Smooth muscle cell (in vitro differentiated cells): ENCODE results near the gene PARD3. TPM values are rescaled to one million over a fixed set of nuclear protein-coding genes. Genes with fewer than 3 reads are reported as not detected.
A peak's percentile ranks its signal among the peaks of the same experiment; 100 is the strongest.

Experiments
- DNase-seq: peaks from one replicate; lab custom pipeline; 2025; ENCODE audit not compliant: unreplicated experiment; lab: John Stamatoyannopoulos, UW
- H2AFZ ChIP-seq: fragments of 200-600 bp; sonication (generic); 2 replicates; pipeline ENCODE4 v1.6.0; 2016; ENCODE audit warnings: antibody characterized with exemption, low read depth, mild to moderate bottlenecking
- H3F3A ChIP-seq: fragments of 200-600 bp; sonication (generic); 2 replicates; pipeline ENCODE4 v1.6.0; 2017; ENCODE audit warnings: antibody characterized with exemption, low read depth
- H3K27ac ChIP-seq: fragments of 200-600 bp; sonication (generic); 2 replicates; pipeline ENCODE4 v1.5.1; 2016; ENCODE audit warnings: low read depth, mild to moderate bottlenecking
- H3K27me3 ChIP-seq: fragments of 200-600 bp; sonication (generic); 2 replicates; pipeline ENCODE4 v1.6.1; 2016; ENCODE audit warnings: low read depth, mild to moderate bottlenecking
- H3K36me3 ChIP-seq: fragments of 200-600 bp; sonication (generic); 2 replicates; pipeline ENCODE4 v1.5.1; 2016; ENCODE audit warnings: low read depth
- H3K4me1 ChIP-seq: fragments of 200-600 bp; sonication (generic); 2 replicates; pipeline ENCODE4 v1.5.1; 2016; ENCODE audit warnings: low read depth
- H3K4me2 ChIP-seq: fragments of 200-600 bp; sonication (generic); 2 replicates; pipeline ENCODE4 v1.6.0; 2016; ENCODE audit warnings: mild to moderate bottlenecking
- H3K4me3 ChIP-seq: fragments of 200-600 bp; sonication (generic); 2 replicates; pipeline ENCODE4 v1.5.1; 2016; ENCODE audit warnings: mild to moderate bottlenecking
- H3K79me2 ChIP-seq: fragments of 200-600 bp; sonication (generic); 2 replicates; pipeline ENCODE4 v1.6.0; 2016; ENCODE audit warnings: low read depth, mild to moderate bottlenecking
- H3K9ac ChIP-seq: fragments of 200-600 bp; sonication (generic); 2 replicates; pipeline ENCODE4 v1.6.0; 2016; ENCODE audit warnings: low read depth
- H3K9me3 ChIP-seq: fragments of 200-600 bp; sonication (generic); replicated peaks from 2 replicates; pipeline ENCODE4 v1.5.1; 2016; ENCODE audit warnings: low read depth
- H4K20me1 ChIP-seq: fragments of 200-600 bp; sonication (generic); 2 replicates; pipeline ENCODE4 v1.6.0; 2016; ENCODE audit warnings: low read depth
- WGBS: methylation state at CpG from one replicate; pipeline ENCODE4 v1.1.7; 2016; ENCODE audit warnings: low lambda C conversion rate; 5-methylcytosine and 5-hydroxymethylcytosine counted together
- polyA plus RNA-seq: library from polyadenylated mRNA; unstranded; fragments of >200 nt; fragmentation: Nextera tagmentation; extraction: Ambion mirVana; gene quantifications from 2 replicates; pipeline ENCODE4 v1.2.1, GENCODE V29; 2016
- total RNA-seq: library from RNA; depleted of rRNA; stranded (reverse); fragments of >200 nt; gene quantifications from 2 replicates; pipeline ENCODE4 v1.2.3, GENCODE V29; 2014
- TF ChIP-seq, protein P1 (sequence below): fragments of 200-600 bp; sonication (generic); IDR thresholded peaks from 2 replicates; pipeline ENCODE4 v1.5.1; 2017; ENCODE audit warnings: borderline replicate concordance, mild to moderate bottlenecking, antibody characterized with exemption; ENCODE audit not compliant: insufficient read depth, poor library complexity, severe bottlenecking

Gene PARD3
- total and polyA plus RNA-seq, 2 experiments from 2014 or later: 17.5 to 26.0 TPM

- Histone ChIP-seq H3K4me1 (peaks cover 5% of the 10 kb centered on the region), H3F3A (no peaks in the 10 kb centered on the region), H3K79me2 (peaks cover 41% of the 10 kb centered on the region), H3K9ac (no peak overlapping the region), H3K27me3 (no peaks in the 10 kb centered on the region), H4K20me1 (peaks cover 84% of the 10 kb centered on the region), H2AFZ (no peak overlapping the region), H3K9me3 (no peaks in the 10 kb centered on the region), H3K36me3 (no peaks in the 10 kb centered on the region), H3K27ac (no peak overlapping the region), H3K4me2 (no peak overlapping the region), H3K4me3 (no peak overlapping the region)
- no peak for DNase-seq
- TF ChIP-seq, protein P1, sequence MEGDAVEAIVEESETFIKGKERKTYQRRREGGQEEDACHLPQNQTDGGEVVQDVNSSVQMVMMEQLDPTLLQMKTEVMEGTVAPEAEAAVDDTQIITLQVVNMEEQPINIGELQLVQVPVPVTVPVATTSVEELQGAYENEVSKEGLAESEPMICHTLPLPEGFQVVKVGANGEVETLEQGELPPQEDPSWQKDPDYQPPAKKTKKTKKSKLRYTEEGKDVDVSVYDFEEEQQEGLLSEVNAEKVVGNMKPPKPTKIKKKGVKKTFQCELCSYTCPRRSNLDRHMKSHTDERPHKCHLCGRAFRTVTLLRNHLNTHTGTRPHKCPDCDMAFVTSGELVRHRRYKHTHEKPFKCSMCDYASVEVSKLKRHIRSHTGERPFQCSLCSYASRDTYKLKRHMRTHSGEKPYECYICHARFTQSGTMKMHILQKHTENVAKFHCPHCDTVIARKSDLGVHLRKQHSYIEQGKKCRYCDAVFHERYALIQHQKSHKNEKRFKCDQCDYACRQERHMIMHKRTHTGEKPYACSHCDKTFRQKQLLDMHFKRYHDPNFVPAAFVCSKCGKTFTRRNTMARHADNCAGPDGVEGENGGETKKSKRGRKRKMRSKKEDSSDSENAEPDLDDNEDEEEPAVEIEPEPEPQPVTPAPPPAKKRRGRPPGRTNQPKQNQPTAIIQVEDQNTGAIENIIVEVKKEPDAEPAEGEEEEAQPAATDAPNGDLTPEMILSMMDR: no peak
- 91% methylated on average over 1 of the region's 1 CpG for WGBS
These were observed 156.2 kb downstream of the PARD3 start for GRCh38 chr10:34658934-34659333.

DNA sequence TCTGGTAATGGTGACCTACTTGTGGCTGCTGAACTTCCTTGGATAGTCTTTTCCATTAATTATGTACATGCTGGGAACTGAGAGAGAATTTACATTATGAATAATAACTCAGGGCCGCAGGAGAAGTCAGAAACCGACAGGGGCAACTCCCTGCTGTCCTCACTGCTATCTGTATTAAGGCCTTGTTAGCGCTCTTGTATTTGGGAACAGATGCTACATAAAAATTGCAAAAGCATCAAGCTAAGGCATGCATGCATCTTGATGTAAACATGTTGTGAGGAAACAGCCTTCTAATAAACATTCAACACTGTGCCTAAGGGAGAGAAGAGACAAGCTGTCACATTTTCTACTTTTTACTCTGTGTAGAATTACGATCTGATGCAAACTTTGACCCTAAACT, 158.4 kb downstream of the PARD3 start:
- peaks cover 5% of the 10 kb centered on the region for H3F3A ChIP-seq
- no peaks in the 10 kb centered on the region for H3K9me3 ChIP-seq
- peaks cover 73% of the 10 kb centered on the region for H4K20me1 ChIP-seq
- H3K27ac ChIP-seq: no peak overlapping the region
- DNase-seq: no peak
- H3K36me3 ChIP-seq: no peaks in the 10 kb centered on the region
- TF ChIP-seq, protein P1: no peak
- no peak overlapping the region for H2AFZ ChIP-seq
- H3K4me2 ChIP-seq: no peak overlapping the region
- H3K27me3 ChIP-seq: no peaks in the 10 kb centered on the region
- peaks cover 53% of the 10 kb centered on the region for H3K79me2 ChIP-seq
- WGBS: 59% methylated on average over 4 of the region's 4 CpGs
- peaks cover 14% of the 10 kb centered on the region for H3K4me1 ChIP-seq
- H3K4me3 ChIP-seq: no peak overlapping the region
- H3K9ac ChIP-seq: no peak overlapping the region

- peaks cover 43% of the 10 kb centered on the region for H3K79me2 ChIP-seq
- no peaks in the 10 kb centered on the region for H3K9me3 ChIP-seq
- peaks cover 12% of the 10 kb centered on the region for H3F3A ChIP-seq
- 33% methylated on average over 6 of the region's 6 CpGs for WGBS
- H3K36me3 ChIP-seq: no peaks in the 10 kb centered on the region
- no peak overlapping the region for H3K4me3 ChIP-seq
- no peaks in the 10 kb centered on the region for H3K27me3 ChIP-seq
- H3K9ac ChIP-seq: no peak overlapping the region
- TF ChIP-seq, protein P1: peak; percentile 78
- no peak for DNase-seq
- peaks cover 66% of the 10 kb centered on the region for H4K20me1 ChIP-seq
- H2AFZ ChIP-seq: no peak overlapping the region
- no peak overlapping the region for H3K4me2 ChIP-seq
- no peak overlapping the region for H3K27ac ChIP-seq
- peaks cover 21% of the 10 kb centered on the region for H3K4me1 ChIP-seq
These were observed 159.6 kb downstream of the PARD3 start for GRCh38 chr10:34655286-34656170.
